ENCODE data around the gene GPR84. TPM values are rescaled to one million over a fixed set of nuclear protein-coding genes. Genes with fewer than 3 reads are reported as not detected.

GPR84 gene
- total and polyA plus RNA-seq, 2 of the 13 experiments (the other 11 are each of a cell fraction or from before 2014, with no cell fraction given): not detected

DNA sequence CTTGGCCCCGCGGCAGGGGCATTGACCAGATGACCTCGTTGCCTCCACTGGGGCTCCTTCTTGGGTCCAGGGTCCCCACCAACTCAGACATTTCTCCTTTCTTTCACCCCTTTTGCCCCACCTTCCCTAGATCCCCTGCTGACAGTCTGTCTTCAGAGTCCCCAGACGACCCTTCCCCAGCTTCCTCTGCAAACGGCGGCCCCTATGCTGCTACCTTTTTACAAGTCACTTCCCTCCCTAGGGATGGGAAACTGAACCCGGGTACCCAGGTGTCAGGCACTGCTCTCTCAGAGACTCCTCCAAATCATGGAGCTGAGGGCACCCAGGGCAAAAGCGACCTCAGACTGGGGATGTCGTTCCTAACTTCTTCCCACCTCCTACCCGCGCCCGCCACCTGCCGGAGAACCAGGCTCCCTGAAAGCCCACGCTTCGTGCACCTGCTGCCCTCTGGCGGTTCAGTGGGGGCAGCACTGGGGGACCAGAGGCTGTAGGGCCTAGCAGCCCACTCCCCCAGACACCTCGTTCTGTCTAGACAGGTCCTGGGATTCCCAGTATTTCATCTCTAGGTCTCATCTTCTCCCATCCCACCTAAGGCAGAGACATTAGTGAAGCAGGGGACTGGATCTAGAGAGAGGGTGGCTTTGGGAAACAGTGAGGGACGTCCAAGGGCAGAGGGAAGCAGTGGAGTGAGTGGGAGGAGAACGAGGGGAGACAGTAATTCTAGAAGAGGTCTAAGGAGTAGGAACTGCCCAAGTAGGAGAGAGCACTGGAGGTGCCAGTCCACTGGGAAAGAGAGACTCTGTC lies 15.3 kb upstream of the GPR84 start (continued):
- TF ChIP-seq ZNF350 (CRISPR knock-in tag; IDR thresholded peaks at IDR 0.05; ENCODE audit: borderline replicate concordance, low read depth): peak; percentile 66; the same call in 1 of the 2 replicates
- no peak for TF ChIP-seq MXD4 (CRISPR knock-in tag; IDR thresholded peaks at IDR 0.05)
- no peak for TF ChIP-seq ZNF281 (CRISPR knock-in tag; IDR thresholded peaks at IDR 0.05; ENCODE audit: borderline replicate concordance)
- TF ChIP-seq MTA3 (CRISPR knock-in tag; IDR thresholded peaks at IDR 0.05): no peak
- TF ChIP-seq PRPF4 (IDR thresholded peaks at IDR 0.05; ENCODE audit: low read depth, low read length, poor library complexity, severe bottlenecking): no peak
- TF ChIP-seq ZNF160 (CRISPR knock-in tag; IDR thresholded peaks at IDR 0.05): no peak
- no peak for TF ChIP-seq ZNF512B (CRISPR knock-in tag; IDR thresholded peaks at IDR 0.05; ENCODE audit: borderline replicate concordance)
- no peak for TF ChIP-seq PAF1 (CRISPR knock-in tag; IDR thresholded peaks at IDR 0.05)
- TF ChIP-seq KDM1A (CRISPR knock-in tag; IDR thresholded peaks at IDR 0.05): no peak
- TF ChIP-seq ZNF382 (CRISPR knock-in tag; IDR thresholded peaks at IDR 0.05; ENCODE audit: borderline replicate concordance): no peak
- TF ChIP-seq ZMYM4 (CRISPR knock-in tag; IDR thresholded peaks at IDR 0.05): peak; percentile 66; the same call in 1 of the 2 replicates
- TF ChIP-seq MAFK (conservative IDR thresholded peaks at IDR 0.05 in 1 of 2, IDR thresholded peaks at IDR 0.05 in 1 of 2; ENCODE audit: low read length in 2 of 2): no peak
- TF ChIP-seq BHLHE40 (IDR thresholded peaks at IDR 0.05; ENCODE audit: low read length): no peak
- TF ChIP-seq ZNF570 (CRISPR knock-in tag; IDR thresholded peaks at IDR 0.05; ENCODE audit: borderline replicate concordance): no peak
- no peak for TF ChIP-seq AFF4 (CRISPR knock-in tag; IDR thresholded peaks at IDR 0.05)
- no peak for TF ChIP-seq FOXO1 (CRISPR knock-in tag; IDR thresholded peaks at IDR 0.05)
- no peak for TF ChIP-seq HOMEZ (CRISPR knock-in tag; IDR thresholded peaks at IDR 0.05; ENCODE audit: low read depth)
- no peak for TF ChIP-seq JUNB (CRISPR knock-in tag; IDR thresholded peaks at IDR 0.05; ENCODE audit: borderline replicate concordance)
